ENCODE measurements around the gene E2F6.

GRCh38 chr2:11495844-11496681, 30.1 kb upstream of the E2F6 start:
- TF ChIP-seq ZNF2 (tag by site-specific recombination; IDR thresholded peaks at IDR 0.05) (no peak), ZNF391 (tag by site-specific recombination; IDR thresholded peaks at IDR 0.05; ENCODE audit: borderline replicate concordance, low read depth) (no peak), CTCF (tag by site-specific recombination; IDR thresholded peaks at IDR 0.05) (no peak), KLF16 (tag by site-specific recombination; IDR thresholded peaks at IDR 0.05) (no peak)
- TF ChIP-seq, protein P1, sequence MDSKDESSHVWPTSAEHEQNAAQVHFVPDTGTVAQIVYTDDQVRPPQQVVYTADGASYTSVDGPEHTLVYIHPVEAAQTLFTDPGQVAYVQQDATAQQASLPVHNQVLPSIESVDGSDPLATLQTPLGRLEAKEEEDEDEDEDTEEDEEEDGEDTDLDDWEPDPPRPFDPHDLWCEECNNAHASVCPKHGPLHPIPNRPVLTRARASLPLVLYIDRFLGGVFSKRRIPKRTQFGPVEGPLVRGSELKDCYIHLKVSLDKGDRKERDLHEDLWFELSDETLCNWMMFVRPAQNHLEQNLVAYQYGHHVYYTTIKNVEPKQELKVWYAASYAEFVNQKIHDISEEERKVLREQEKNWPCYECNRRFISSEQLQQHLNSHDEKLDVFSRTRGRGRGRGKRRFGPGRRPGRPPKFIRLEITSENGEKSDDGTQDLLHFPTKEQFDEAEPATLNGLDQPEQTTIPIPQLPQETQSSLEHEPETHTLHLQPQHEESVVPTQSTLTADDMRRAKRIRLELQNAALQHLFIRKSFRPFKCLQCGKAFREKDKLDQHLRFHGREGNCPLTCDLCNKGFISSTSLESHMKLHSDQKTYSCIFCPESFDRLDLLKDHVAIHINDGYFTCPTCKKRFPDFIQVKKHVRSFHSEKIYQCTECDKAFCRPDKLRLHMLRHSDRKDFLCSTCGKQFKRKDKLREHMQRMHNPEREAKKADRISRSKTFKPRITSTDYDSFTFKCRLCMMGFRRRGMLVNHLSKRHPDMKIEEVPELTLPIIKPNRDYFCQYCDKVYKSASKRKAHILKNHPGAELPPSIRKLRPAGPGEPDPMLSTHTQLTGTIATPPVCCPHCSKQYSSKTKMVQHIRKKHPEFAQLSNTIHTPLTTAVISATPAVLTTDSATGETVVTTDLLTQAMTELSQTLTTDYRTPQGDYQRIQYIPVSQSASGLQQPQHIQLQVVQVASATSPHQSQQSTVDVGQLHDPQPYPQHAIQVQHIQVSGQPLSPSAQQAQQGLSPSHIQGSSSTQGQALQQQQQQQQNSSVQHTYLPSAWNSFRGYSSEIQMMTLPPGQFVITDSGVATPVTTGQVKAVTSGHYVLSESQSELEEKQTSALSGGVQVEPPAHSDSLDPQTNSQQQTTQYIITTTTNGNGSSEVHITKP (tag by site-specific recombination; IDR thresholded peaks at IDR 0.05): no peak
- TF ChIP-seq, protein P2, sequence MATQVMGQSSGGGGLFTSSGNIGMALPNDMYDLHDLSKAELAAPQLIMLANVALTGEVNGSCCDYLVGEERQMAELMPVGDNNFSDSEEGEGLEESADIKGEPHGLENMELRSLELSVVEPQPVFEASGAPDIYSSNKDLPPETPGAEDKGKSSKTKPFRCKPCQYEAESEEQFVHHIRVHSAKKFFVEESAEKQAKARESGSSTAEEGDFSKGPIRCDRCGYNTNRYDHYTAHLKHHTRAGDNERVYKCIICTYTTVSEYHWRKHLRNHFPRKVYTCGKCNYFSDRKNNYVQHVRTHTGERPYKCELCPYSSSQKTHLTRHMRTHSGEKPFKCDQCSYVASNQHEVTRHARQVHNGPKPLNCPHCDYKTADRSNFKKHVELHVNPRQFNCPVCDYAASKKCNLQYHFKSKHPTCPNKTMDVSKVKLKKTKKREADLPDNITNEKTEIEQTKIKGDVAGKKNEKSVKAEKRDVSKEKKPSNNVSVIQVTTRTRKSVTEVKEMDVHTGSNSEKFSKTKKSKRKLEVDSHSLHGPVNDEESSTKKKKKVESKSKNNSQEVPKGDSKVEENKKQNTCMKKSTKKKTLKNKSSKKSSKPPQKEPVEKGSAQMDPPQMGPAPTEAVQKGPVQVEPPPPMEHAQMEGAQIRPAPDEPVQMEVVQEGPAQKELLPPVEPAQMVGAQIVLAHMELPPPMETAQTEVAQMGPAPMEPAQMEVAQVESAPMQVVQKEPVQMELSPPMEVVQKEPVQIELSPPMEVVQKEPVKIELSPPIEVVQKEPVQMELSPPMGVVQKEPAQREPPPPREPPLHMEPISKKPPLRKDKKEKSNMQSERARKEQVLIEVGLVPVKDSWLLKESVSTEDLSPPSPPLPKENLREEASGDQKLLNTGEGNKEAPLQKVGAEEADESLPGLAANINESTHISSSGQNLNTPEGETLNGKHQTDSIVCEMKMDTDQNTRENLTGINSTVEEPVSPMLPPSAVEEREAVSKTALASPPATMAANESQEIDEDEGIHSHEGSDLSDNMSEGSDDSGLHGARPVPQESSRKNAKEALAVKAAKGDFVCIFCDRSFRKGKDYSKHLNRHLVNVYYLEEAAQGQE (tag by site-specific recombination; IDR thresholded peaks at IDR 0.05): no peak
- TF ChIP-seq, protein P3, sequence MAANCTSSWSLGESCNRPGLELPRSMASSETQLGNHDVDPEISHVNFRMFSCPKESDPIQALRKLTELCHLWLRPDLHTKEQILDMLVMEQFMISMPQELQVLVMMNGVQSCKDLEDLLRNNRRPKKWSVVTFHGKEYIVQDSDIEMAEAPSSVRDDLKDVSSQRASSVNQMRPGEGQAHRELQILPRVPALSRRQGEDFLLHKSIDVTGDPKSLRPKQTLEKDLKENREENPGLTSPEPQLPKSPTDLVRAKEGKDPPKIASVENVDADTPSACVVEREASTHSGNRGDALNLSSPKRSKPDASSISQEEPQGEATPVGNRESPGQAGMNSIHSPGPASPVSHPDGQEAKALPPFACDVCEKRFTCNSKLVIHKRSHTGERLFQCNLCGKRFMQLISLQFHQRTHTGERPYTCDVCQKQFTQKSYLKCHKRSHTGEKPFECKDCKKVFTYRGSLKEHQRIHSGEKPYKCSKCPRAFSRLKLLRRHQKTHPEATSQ (tag by site-specific recombination; IDR thresholded peaks at IDR 0.05): no peak

Data from HEK293 (cell line).